ENCODE measurements around the gene SUPV3L1.

DNA sequence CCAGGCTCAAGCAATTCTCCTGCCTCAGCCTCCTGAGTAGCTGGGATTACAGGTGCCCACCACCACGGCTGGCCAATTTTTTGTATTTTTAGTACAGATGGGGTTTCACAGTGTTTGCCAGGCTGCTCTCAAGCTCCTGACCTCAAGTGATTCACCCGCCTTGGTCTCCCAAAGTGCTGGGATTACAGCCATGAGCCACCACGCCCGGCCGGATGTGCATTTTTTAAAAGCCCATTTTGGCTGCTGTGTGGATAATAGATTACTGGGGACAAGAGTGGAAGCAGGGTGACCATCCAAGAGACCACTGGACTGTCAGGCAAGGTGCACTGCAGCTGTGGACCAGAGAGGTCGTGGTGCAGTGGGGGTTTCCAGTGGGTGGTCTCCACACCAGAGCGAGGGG is 61.5 kb downstream of the SUPV3L1 start:
- TF ChIP-seq EZH2phosphoT487 (IDR thresholded peaks at IDR 0.05; ENCODE audit: borderline replicate concordance, low read length) (no peak), EZH2 (IDR thresholded peaks at IDR 0.05; ENCODE audit: low read length, unreplicated experiment) (no peak)
- TF ChIP-seq, protein P1, sequence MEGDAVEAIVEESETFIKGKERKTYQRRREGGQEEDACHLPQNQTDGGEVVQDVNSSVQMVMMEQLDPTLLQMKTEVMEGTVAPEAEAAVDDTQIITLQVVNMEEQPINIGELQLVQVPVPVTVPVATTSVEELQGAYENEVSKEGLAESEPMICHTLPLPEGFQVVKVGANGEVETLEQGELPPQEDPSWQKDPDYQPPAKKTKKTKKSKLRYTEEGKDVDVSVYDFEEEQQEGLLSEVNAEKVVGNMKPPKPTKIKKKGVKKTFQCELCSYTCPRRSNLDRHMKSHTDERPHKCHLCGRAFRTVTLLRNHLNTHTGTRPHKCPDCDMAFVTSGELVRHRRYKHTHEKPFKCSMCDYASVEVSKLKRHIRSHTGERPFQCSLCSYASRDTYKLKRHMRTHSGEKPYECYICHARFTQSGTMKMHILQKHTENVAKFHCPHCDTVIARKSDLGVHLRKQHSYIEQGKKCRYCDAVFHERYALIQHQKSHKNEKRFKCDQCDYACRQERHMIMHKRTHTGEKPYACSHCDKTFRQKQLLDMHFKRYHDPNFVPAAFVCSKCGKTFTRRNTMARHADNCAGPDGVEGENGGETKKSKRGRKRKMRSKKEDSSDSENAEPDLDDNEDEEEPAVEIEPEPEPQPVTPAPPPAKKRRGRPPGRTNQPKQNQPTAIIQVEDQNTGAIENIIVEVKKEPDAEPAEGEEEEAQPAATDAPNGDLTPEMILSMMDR (conservative IDR thresholded peaks at IDR 0.05; ENCODE audit: low read depth, low read length), result no peak

All from PC-3 (cell line).